Effector memory CD4-positive, alpha-beta T cell (primary cell): ENCODE data around the gene PTPRN2.

ENCODE experiments used
- DNase-seq, 3 donors: peaks; one replicate each; pipeline ENCODE4 v3.0.0-alpha.2; 2020
- H3K27ac ChIP-seq: 2 replicates; pipeline ENCODE4 v1.7.0; 2013; ENCODE audit warnings: mild to moderate bottlenecking, low read length, moderate library complexity; ENCODE audit not compliant: insufficient read depth, poor library complexity, severe bottlenecking
- H3K27me3 ChIP-seq: replicated peaks from 2 replicates; pipeline ENCODE4 v1.7.0; 2013; ENCODE audit warnings: mild to moderate bottlenecking, low read length; ENCODE audit not compliant: insufficient read depth, control insufficient read depth, poor library complexity, severe bottlenecking
- H3K36me3 ChIP-seq: 2 replicates; pipeline ENCODE4 v1.7.0; 2013; ENCODE audit warnings: mild to moderate bottlenecking, low read length, moderate library complexity; ENCODE audit not compliant: control insufficient read depth, insufficient read depth
- H3K4me1 ChIP-seq: 2 replicates; pipeline ENCODE4 v1.7.0; 2013; ENCODE audit warnings: low read length, mild to moderate bottlenecking; ENCODE audit not compliant: control insufficient read depth, insufficient read depth, poor library complexity, severe bottlenecking
- H3K4me3 ChIP-seq: 2 replicates; pipeline ENCODE4 v1.7.0; 2013; ENCODE audit warnings: low read length, low read depth, mild to moderate bottlenecking; ENCODE audit not compliant: insufficient read depth, poor library complexity, severe bottlenecking
- H3K9me3 ChIP-seq: 2 replicates; pipeline ENCODE4 v1.7.0; 2013; ENCODE audit warnings: mild to moderate bottlenecking, low read length, moderate library complexity; ENCODE audit not compliant: control insufficient read depth

Gene PTPRN2

DNA sequence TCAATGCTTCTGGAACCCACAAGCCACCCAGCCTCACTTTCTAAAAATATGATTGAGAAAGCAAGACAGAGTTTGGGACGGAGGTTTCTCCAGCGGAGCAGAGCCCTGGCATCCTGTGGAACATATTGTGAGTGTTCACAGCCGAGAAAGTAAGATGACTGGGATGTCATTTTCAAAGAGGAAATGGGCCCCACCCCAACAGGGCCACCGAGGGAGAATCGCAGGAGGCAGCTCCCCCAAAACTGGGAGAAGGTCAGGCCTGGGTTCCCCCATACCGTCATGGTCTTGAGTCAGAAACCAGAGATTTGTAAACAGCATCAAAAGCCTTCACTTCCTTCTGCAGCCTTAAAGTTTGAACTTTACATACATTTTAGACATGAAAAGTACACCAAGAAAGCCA, 560.0 kb downstream of the PTPRN2 start:
- no peaks in the 10 kb centered on the region for H3K9me3 ChIP-seq
- H3K27ac ChIP-seq: no peak overlapping the region
- no peaks in the 10 kb centered on the region for H3K4me1 ChIP-seq
- H3K4me3 ChIP-seq: no peak overlapping the region
- H3K36me3 ChIP-seq: no peaks in the 10 kb centered on the region
- H3K27me3 ChIP-seq: no peaks in the 10 kb centered on the region
- DNase-seq: no peak

DNA sequence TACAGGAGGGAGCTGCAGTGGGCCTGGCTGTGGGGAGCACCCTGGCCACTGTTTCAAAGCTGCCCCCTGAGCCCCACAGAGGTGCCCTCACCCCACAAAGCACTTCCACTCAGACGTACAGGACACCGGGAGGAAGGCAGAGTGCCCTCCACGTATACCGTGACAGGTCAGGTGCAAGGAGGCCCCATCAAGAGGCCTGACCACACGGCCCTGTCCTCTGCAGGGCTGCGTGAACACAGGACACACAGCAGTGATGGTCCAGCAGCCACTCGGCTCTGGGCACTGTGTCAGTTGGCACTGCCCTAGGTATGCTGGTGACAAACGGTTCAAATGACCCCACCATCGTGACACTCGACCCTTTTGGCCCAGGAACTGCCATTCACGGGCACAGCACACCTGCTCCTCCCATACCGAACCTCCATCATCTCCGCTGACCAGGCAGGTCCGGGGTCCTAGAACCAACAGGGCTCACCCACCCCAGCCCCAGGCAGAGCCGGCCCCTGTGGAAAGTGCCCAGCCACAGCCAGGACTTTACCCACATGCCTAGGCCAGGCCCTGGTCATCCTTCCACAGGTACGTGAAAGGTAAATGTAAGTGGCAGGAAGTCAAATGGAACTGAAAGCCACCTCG, 560.9 kb downstream of the PTPRN2 start:
- Histone ChIP-seq H3K36me3 (no peaks in the 10 kb centered on the region), H3K9me3 (no peaks in the 10 kb centered on the region), H3K4me3 (no peak overlapping the region), H3K4me1 (no peaks in the 10 kb centered on the region), H3K27ac (no peak overlapping the region), H3K27me3 (no peaks in the 10 kb centered on the region)
- no peak for DNase-seq

DNA sequence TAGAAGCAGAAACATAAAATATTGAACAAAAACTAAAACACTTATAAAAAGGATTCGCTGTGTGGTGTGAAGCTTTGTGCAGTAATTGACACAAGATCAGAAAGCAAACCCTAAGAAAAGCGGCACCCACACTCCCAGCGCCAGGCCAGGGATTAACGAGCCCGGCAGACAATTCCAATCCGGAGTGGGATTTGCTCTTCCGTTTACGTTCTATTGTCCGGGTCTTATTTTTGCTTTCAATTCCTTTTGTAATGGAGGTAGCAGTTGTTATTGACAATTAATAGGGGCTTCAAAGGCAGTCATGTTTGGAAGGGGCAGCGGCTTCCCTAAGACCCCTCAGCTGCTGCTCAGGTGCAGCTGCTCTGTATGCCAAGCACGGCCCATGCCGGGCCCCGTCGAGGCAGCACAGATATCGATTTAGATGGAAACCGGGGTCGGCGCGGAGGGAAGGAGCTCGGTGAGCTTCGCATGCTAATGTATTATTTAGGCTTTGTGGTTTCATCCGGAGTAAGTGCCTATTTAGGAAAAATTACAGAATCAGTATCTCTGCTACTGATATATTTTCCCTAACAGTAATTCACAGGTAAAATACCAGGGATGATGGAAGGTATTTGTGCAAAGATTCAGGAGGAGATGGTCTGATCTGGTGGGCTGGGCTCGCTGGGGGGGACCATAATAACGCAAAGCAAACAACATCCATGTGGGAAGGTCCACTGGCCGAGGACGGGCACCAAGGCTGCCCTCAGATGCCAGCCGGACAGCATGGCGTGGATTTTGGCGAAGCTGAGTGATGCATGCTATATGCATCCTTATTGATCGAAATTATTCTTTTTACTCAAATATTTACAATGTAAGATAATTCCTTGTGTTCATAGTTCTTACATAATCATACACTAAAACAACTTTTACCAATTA, 561.7 kb downstream of the PTPRN2 start:
- H3K4me3 ChIP-seq: no peak overlapping the region
- H3K4me1 ChIP-seq: no peaks in the 10 kb centered on the region
- H3K27ac ChIP-seq: no peak overlapping the region
- DNase-seq: no peak
- H3K27me3 ChIP-seq: no peaks in the 10 kb centered on the region
- no peaks in the 10 kb centered on the region for H3K36me3 ChIP-seq
- no peaks in the 10 kb centered on the region for H3K9me3 ChIP-seq

- H3K4me3 ChIP-seq: no peak overlapping the region
- no peaks in the 10 kb centered on the region for H3K9me3 ChIP-seq
- H3K27ac ChIP-seq: no peak overlapping the region
- H3K27me3 ChIP-seq: no peaks in the 10 kb centered on the region
- H3K36me3 ChIP-seq: no peaks in the 10 kb centered on the region
- DNase-seq: no peak
- H3K4me1 ChIP-seq: no peaks in the 10 kb centered on the region
These were observed 562.7 kb downstream of the PTPRN2 start for GRCh38 chr7:158024881-158025280.

DNA sequence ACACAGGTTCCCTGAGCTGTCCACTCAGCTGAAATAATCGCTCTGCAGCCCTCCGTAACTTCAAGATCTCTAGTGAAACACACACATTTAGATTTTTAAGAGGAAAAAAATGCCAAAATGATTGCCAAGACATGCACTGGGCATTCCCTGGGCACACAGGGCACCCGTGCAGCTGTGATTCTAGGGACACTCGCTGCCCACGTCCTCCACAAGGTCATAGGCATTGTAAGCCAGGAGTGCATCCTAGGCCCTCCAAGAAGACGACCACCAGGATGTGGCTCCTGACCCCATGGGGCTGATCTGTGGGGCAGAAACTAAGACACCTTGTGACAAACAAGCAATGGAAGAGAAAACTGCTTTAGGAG, 563.3 kb downstream of the PTPRN2 start:
- Histone ChIP-seq H3K9me3 (no peaks in the 10 kb centered on the region), H3K27me3 (no peaks in the 10 kb centered on the region), H3K36me3 (no peaks in the 10 kb centered on the region), H3K4me3 (no peak overlapping the region), H3K27ac (no peak overlapping the region), H3K4me1 (no peaks in the 10 kb centered on the region)
- no peak for DNase-seq

DNA sequence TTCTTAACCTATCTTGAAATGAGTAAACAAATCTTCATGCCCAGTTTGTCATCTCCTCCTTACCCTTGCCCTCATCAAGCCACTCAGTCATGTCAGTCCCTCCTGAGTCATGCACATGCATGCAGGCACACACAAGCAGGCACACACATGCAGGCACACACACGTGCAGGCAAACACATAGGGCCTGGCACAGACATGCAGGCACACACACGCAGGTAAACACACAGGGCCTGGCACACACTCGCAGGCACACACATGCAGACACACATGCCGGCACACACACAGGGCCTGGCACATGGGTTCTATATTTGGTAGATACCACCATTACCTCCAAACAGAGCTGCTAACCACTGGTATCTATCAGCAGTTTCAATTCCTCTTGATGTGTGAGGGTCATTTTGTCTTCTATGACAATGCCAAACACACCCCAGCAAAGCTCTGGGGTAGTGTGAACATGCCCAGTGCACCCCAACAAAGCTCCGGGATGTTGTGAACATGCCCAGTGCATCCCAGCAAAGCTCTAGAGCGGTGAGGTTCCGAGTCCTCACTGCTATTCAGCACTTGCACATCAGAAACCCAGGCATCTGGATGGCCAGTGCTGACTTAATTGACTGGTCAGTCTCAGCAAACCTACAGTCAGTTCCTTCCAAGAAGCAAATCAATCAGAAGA, 563.8 kb downstream of the PTPRN2 start:
- H3K27me3 ChIP-seq: no peaks in the 10 kb centered on the region
- no peaks in the 10 kb centered on the region for H3K9me3 ChIP-seq
- no peaks in the 10 kb centered on the region for H3K4me1 ChIP-seq
- H3K27ac ChIP-seq: no peak overlapping the region
- no peaks in the 10 kb centered on the region for H3K36me3 ChIP-seq
- H3K4me3 ChIP-seq: no peak overlapping the region
- no peak for DNase-seq

- H3K36me3 ChIP-seq: no peaks in the 10 kb centered on the region
- H3K9me3 ChIP-seq: no peaks in the 10 kb centered on the region
- H3K27ac ChIP-seq: no peak overlapping the region
- DNase-seq: no peak
- no peak overlapping the region for H3K4me3 ChIP-seq
- no peaks in the 10 kb centered on the region for H3K4me1 ChIP-seq
- no peaks in the 10 kb centered on the region for H3K27me3 ChIP-seq
These were observed 564.5 kb downstream of the PTPRN2 start for GRCh38 chr7:158023157-158023556.

GRCh38 chr7:158022601-158023000, 565.0 kb downstream of the PTPRN2 start:
- Histone ChIP-seq H3K27me3 (no peaks in the 10 kb centered on the region), H3K36me3 (no peaks in the 10 kb centered on the region), H3K27ac (no peak overlapping the region), H3K9me3 (no peaks in the 10 kb centered on the region), H3K4me1 (no peaks in the 10 kb centered on the region), H3K4me3 (no peak overlapping the region)
- no peak for DNase-seq

- Histone ChIP-seq H3K4me3 (no peak overlapping the region), H3K27me3 (no peaks in the 10 kb centered on the region), H3K36me3 (no peaks in the 10 kb centered on the region), H3K27ac (no peak overlapping the region), H3K4me1 (no peaks in the 10 kb centered on the region), H3K9me3 (no peaks in the 10 kb centered on the region)
- DNase-seq: no peak
These were observed 565.8 kb downstream of the PTPRN2 start for GRCh38 chr7:158021836-158022235.

GRCh38 chr7:158020706-158021095, 566.9 kb downstream of the PTPRN2 start:
- no peak for DNase-seq
- no peak overlapping the region for H3K4me3 ChIP-seq
- H3K36me3 ChIP-seq: no peaks in the 10 kb centered on the region
- no peaks in the 10 kb centered on the region for H3K27me3 ChIP-seq
- no peak overlapping the region for H3K27ac ChIP-seq
- no peaks in the 10 kb centered on the region for H3K9me3 ChIP-seq
- no peaks in the 10 kb centered on the region for H3K4me1 ChIP-seq
